ENCODE results near the gene NFX1.

DNA sequence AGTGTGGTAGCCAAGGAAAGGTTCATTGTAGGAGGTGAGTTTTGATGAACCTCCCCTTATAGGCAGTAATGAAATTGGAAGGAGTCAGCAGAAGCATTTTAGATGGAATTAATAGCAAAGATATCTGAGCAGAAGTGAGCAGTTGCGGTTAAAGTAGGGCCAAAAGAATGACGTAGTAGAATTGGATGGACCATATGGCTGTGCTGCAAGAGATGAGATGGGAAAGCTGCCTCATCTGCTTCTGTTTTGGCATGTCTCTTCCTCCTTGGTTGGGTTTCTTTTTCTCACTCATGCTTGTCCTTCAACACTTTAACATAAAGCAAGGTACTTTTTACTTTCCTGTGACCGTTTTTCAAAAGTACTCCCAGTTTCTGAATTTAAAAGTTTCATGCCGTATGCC is 56.2 kb downstream of the NFX1 start:
- TF ChIP-seq CSDC2 (CRISPR knock-in tag; IDR thresholded peaks at IDR 0.05), result no peak
- TF ChIP-seq ARNTL (CRISPR knock-in tag; IDR thresholded peaks at IDR 0.05; ENCODE audit: borderline replicate concordance, low read depth), result no peak
- TF ChIP-seq, protein P1, sequence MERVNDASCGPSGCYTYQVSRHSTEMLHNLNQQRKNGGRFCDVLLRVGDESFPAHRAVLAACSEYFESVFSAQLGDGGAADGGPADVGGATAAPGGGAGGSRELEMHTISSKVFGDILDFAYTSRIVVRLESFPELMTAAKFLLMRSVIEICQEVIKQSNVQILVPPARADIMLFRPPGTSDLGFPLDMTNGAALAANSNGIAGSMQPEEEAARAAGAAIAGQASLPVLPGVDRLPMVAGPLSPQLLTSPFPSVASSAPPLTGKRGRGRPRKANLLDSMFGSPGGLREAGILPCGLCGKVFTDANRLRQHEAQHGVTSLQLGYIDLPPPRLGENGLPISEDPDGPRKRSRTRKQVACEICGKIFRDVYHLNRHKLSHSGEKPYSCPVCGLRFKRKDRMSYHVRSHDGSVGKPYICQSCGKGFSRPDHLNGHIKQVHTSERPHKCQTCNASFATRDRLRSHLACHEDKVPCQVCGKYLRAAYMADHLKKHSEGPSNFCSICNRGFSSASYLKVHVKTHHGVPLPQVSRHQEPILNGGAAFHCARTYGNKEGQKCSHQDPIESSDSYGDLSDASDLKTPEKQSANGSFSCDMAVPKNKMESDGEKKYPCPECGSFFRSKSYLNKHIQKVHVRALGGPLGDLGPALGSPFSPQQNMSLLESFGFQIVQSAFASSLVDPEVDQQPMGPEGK (CRISPR knock-in tag; IDR thresholded peaks at IDR 0.05; ENCODE audit: borderline replicate concordance), result no peak
- TF ChIP-seq RARB (CRISPR knock-in tag; IDR thresholded peaks at IDR 0.05), result no peak
- TF ChIP-seq TOX (CRISPR knock-in tag; IDR thresholded peaks at IDR 0.05; ENCODE audit: borderline replicate concordance), result no peak
- no peak for TF ChIP-seq ISL1 (CRISPR knock-in tag; IDR thresholded peaks at IDR 0.05)
- no peak for TF ChIP-seq TCF4 (CRISPR knock-in tag; IDR thresholded peaks at IDR 0.05; ENCODE audit: borderline replicate concordance)
- TF ChIP-seq ESRRG (CRISPR knock-in tag; IDR thresholded peaks at IDR 0.05), result no peak
- TF ChIP-seq GLIS3 (CRISPR knock-in tag; IDR thresholded peaks at IDR 0.05), result no peak
- TF ChIP-seq, protein P2, sequence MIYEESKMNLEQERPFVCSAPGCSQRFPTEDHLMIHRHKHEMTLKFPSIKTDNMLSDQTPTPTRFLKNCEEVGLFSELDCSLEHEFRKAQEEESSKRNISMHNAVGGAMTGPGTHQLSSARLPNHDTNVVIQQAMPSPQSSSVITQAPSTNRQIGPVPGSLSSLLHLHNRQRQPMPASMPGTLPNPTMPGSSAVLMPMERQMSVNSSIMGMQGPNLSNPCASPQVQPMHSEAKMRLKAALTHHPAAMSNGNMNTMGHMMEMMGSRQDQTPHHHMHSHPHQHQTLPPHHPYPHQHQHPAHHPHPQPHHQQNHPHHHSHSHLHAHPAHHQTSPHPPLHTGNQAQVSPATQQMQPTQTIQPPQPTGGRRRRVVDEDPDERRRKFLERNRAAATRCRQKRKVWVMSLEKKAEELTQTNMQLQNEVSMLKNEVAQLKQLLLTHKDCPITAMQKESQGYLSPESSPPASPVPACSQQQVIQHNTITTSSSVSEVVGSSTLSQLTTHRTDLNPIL (CRISPR knock-in tag; IDR thresholded peaks at IDR 0.05; ENCODE audit: low read depth), result no peak
- no peak for TF ChIP-seq OSR1 (CRISPR knock-in tag; IDR thresholded peaks at IDR 0.05)
- TF ChIP-seq, protein P3, sequence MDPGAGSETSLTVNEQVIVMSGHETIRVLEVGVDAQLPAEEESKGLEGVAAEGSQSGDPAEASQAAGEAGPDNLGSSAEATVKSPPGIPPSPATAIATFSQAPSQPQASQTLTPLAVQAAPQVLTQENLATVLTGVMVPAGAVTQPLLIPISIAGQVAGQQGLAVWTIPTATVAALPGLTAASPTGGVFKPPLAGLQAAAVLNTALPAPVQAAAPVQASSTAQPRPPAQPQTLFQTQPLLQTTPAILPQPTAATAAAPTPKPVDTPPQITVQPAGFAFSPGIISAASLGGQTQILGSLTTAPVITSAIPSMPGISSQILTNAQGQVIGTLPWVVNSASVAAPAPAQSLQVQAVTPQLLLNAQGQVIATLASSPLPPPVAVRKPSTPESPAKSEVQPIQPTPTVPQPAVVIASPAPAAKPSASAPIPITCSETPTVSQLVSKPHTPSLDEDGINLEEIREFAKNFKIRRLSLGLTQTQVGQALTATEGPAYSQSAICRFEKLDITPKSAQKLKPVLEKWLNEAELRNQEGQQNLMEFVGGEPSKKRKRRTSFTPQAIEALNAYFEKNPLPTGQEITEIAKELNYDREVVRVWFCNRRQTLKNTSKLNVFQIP (CRISPR knock-in tag; IDR thresholded peaks at IDR 0.05; ENCODE audit: borderline replicate concordance, low read depth), result no peak
- no peak for TF ChIP-seq ZFP3 (CRISPR knock-in tag; IDR thresholded peaks at IDR 0.05)

All from SK-N-SH treated with all-trans-retinoic acid at 6 μM for 48 hours (cell line).